IMR-90 (cell line): ENCODE data around the gene USF1. TPM values are rescaled to one million over a fixed set of nuclear protein-coding genes. Genes with fewer than 3 reads are reported as not detected.

ENCODE experiments used
- ATAC-seq: fragments of 200-7000 bp; cut with Tn5 transposase; 2 replicates; pipeline ENCODE4 v1.9.1; 2020; ENCODE audit warnings: low read depth, mild to moderate bottlenecking, moderate library complexity
- BruUV-seq: library from RNA; stranded (reverse); fragments of 400-500 nt; replicated peaks from 2 replicates; lab custom pipeline; 2021; lab: Mats Ljungman, UMichigan
- CTCF ChIA-PET: fragments of 300-600 bp; formaldehyde crosslinking; extraction: SDS; loops from one replicate; lab custom pipeline; 2021; ENCODE audit warnings: antibody characterized with exemption; lab: Yijun Ruan, JAX
- POLR2A ChIA-PET: fragments of 300-600 bp; sonication (Branson Sonifier 250); formaldehyde crosslinking; loops from one replicate; lab custom pipeline; 2022; ENCODE audit warnings: antibody characterized with exemption; ENCODE audit not compliant: unreplicated experiment; lab: Charles Lee
- DNase-seq: peaks from one replicate; pipeline ENCODE4 v3.0.0; 2013
- H2AFZ ChIP-seq: replicated peaks from 2 replicates; pipeline ENCODE3; 2013; ENCODE audit warnings: low read length, mild to moderate bottlenecking; ENCODE audit not compliant: poor library complexity
- H2AK5ac ChIP-seq: 2 replicates; pipeline ENCODE4 v1.6.1; 2013; ENCODE audit warnings: low read depth, low read length, inconsistent platforms
- H2AK9ac ChIP-seq: replicated peaks from 2 replicates; pipeline ENCODE3; 2013; ENCODE audit warnings: mild to moderate bottlenecking, low read depth, low read length, moderate library complexity; ENCODE audit not compliant: poor library complexity
- H2BK120ac ChIP-seq: 2 replicates; pipeline ENCODE4 v1.6.1; 2013; ENCODE audit warnings: low read depth, low read length, inconsistent platforms
- H2BK15ac ChIP-seq: 3 replicates; pipeline ENCODE4 v1.6.1; 2013; ENCODE audit warnings: low read depth, low read length, inconsistent platforms
- H2BK20ac ChIP-seq: 2 replicates; pipeline ENCODE4 v1.6.1; 2013; ENCODE audit warnings: low read depth, mild to moderate bottlenecking, inconsistent platforms, low read length, moderate library complexity
- H2BK5ac ChIP-seq: 2 replicates; pipeline ENCODE4 v1.6.1; 2013; ENCODE audit warnings: mild to moderate bottlenecking, low read depth, low read length, inconsistent platforms; ENCODE audit not compliant: poor library complexity, severe bottlenecking
- H3K14ac ChIP-seq: replicated peaks from 2 replicates; pipeline ENCODE4 v1.6.1; 2013; ENCODE audit warnings: low read depth, low read length, inconsistent platforms
- H3K18ac ChIP-seq: 2 replicates; pipeline ENCODE4 v1.6.1; 2013; ENCODE audit warnings: low read depth, low read length, control low read depth
- H3K23ac ChIP-seq: 2 replicates; pipeline ENCODE4 v1.6.1; 2013; ENCODE audit warnings: low read depth, low read length, inconsistent platforms
- H3K27ac ChIP-seq: 2 replicates; pipeline ENCODE4 v1.5.1; 2013; ENCODE audit warnings: mild to moderate bottlenecking, control low read depth, low read length; ENCODE audit not compliant: insufficient read depth
- H3K27me3 ChIP-seq: 2 replicates; pipeline ENCODE4 v1.6.1; 2013; ENCODE audit warnings: low read length; ENCODE audit not compliant: control insufficient read depth, insufficient read depth
- H3K36me3 ChIP-seq: 2 replicates; pipeline ENCODE4 v1.6.1; 2013; ENCODE audit warnings: low read length, mixed read lengths; ENCODE audit not compliant: control insufficient read depth, insufficient read depth
- H3K4ac ChIP-seq: 2 replicates; pipeline ENCODE4 v1.6.1; 2013; ENCODE audit warnings: low read depth, low read length, inconsistent platforms
- H3K4me1 ChIP-seq: 2 replicates; pipeline ENCODE4 v1.6.1; 2013; ENCODE audit warnings: low read length, mixed read lengths; ENCODE audit not compliant: control insufficient read depth, insufficient read depth
- H3K4me2 ChIP-seq: 2 replicates; pipeline ENCODE4 v1.6.1; 2013; ENCODE audit warnings: low read depth, mild to moderate bottlenecking, control low read depth, low read length, moderate library complexity
- H3K4me3 ChIP-seq: 2 replicates; pipeline ENCODE4 v1.5.1; 2013; ENCODE audit warnings: low read depth, mild to moderate bottlenecking, control low read depth, low read length, moderate library complexity; ENCODE audit not compliant: insufficient read depth
- H3K56ac ChIP-seq: 2 replicates; pipeline ENCODE4 v1.6.1; 2013; ENCODE audit warnings: low read length, inconsistent platforms; ENCODE audit not compliant: insufficient read depth; ENCODE audit errors: extremely low read depth
- H3K79me1 ChIP-seq, 2 experiments: 2 replicates each; pipeline ENCODE4 v1.6.1; 2013; ENCODE audit warnings: low read length in 2 of 2, inconsistent platforms in 1 of 2, low read depth in 1 of 2
- H3K9ac ChIP-seq: 2 replicates; pipeline ENCODE4 v1.6.1; 2013; ENCODE audit warnings: low read depth, low read length, control low read depth
- H3K9me1 ChIP-seq: 2 replicates; pipeline ENCODE4 v1.6.1; 2013; ENCODE audit warnings: low read length, inconsistent platforms; ENCODE audit not compliant: insufficient read depth
- H3K9me3 ChIP-seq: 2 replicates; pipeline ENCODE4 v1.6.1; 2013; ENCODE audit warnings: low read length; ENCODE audit not compliant: control insufficient read depth, insufficient read depth
- H4K20me1 ChIP-seq: 2 replicates; pipeline ENCODE4 v1.6.1; 2013; ENCODE audit warnings: low read length, inconsistent platforms; ENCODE audit not compliant: insufficient read depth
- H4K5ac ChIP-seq: 2 replicates; pipeline ENCODE4 v1.6.1; 2013; ENCODE audit warnings: mild to moderate bottlenecking, low read depth, low read length, control low read depth
- H4K8ac ChIP-seq, 2 experiments: 2 replicates each; pipeline ENCODE4 v1.6.1; 2013; ENCODE audit warnings: low read depth in 2 of 2, low read length in 2 of 2, control low read depth in 1 of 2, inconsistent platforms in 1 of 2
- H4K91ac ChIP-seq: 2 replicates; pipeline ENCODE4 v1.6.1; 2013; ENCODE audit warnings: low read depth, low read length, inconsistent platforms; ENCODE audit not compliant: insufficient read depth
- CTCF ChIP-seq: conservative IDR thresholded peaks from 2 replicates; pipeline ENCODE4 v1.5.1; 2012; ENCODE audit warnings: mild to moderate bottlenecking, low read depth, low read length, improper control_type of control experiment
- MXI1 ChIP-seq: IDR thresholded peaks from 2 replicates; pipeline ENCODE4 v1.6.1; 2012; ENCODE audit warnings: low read depth, mild to moderate bottlenecking, low read length, moderate library complexity, borderline replicate concordance
- POLR2A ChIP-seq: IDR thresholded peaks from 2 replicates; pipeline ENCODE4 v1.6.1; 2012; ENCODE audit warnings: mild to moderate bottlenecking, low read depth, low read length
- WGBS, 2 experiments: methylation state at CpG; one replicate each; pipeline versions ENCODE4 v1.1.5 to v1.1.7; 2013; ENCODE audit warnings: missing lambda C conversion rate in 2 of 2; ENCODE audit not compliant: insufficient read length in 1 of 2; ENCODE audit errors: extremely low coverage in 2 of 2; 5-methylcytosine and 5-hydroxymethylcytosine counted together
- dilution Hi-C: fragments of 300-500 bp; cut with HindIII; formaldehyde crosslinking; loops from one replicate; pipeline ENCODE4 v1.14.3; 2018; ENCODE audit warnings: low sequenced_read_pairs; ENCODE audit not compliant: unreplicated experiment
- in situ Hi-C: fragments of 300-500 bp; cut with MboI; formaldehyde crosslinking; loops from 3 replicates; pipeline ENCODE4 v1.14.3; 2019; ENCODE audit warnings: low sequenced_read_pairs, inconsistent platforms, mixed read lengths
- intact Hi-C: fragments of 100-400 bp; cut with micrococcal nuclease; formaldehyde crosslinking; loops from 2 replicates; pipeline ENCODE4 v1.10.0; 2022
- polyA plus RNA-seq, 3 experiments: library from polyadenylated mRNA; depleted of rRNA; stranded (reverse); fragments of >200 nt; gene quantifications; 2 replicates each; pipeline ENCODE4 v1.2.3, GENCODE V29; 2012; ENCODE audit warnings: low replicate concordance in 1 of 3
- total RNA-seq: library from RNA; depleted of rRNA; stranded (reverse); fragments of >200 nt; gene quantifications from 2 replicates; pipeline ENCODE4 v1.2.3, GENCODE V29; 2012
- TF ChIP-seq, protein P1 (sequence below): fragments of 150-350 bp; IDR thresholded peaks from 2 replicates; pipeline ENCODE4 v1.6.1; 2016; ENCODE audit warnings: low read depth, mild to moderate bottlenecking, low read length, moderate library complexity, borderline replicate concordance

The USF1 gene
- total and polyA plus RNA-seq, 2 of the 4 experiments (the other 2 are of a cell fraction) = 37.1 to 78.9 TPM

GRCh38 chr1:161020509-161021164 is 25.1 kb downstream of the USF1 start, which contains the start of gene F11R:
Gene F11R (minus strand): TSS chr1:161021152. CDS start chr1:161021073, 79 bp downstream.
- no peak within 1 kb of the TSS for H3K56ac ChIP-seq
- WGBS, 2 experiments = 4% methylated on average over 13 of the region's 36 CpGs; no CpG with 5 or more reads in 1 of the 2 experiments
- H2BK15ac ChIP-seq = no peak within 1 kb of the TSS
- no peak within 1 kb of the TSS for H3K4ac ChIP-seq
- no peaks in the 10 kb centered on the region for H3K79me1 ChIP-seq
- peak; percentile 48 for ATAC-seq
- no peak within 1 kb of the TSS for H2AK5ac ChIP-seq
- H3K27me3 ChIP-seq = peaks cover 28% of the 10 kb centered on the region
- no peak for DNase-seq
- no peak within 1 kb of the TSS for H2BK120ac ChIP-seq
- no peaks in the 10 kb centered on the region for H3K36me3 ChIP-seq
- TF ChIP-seq, protein P1, sequence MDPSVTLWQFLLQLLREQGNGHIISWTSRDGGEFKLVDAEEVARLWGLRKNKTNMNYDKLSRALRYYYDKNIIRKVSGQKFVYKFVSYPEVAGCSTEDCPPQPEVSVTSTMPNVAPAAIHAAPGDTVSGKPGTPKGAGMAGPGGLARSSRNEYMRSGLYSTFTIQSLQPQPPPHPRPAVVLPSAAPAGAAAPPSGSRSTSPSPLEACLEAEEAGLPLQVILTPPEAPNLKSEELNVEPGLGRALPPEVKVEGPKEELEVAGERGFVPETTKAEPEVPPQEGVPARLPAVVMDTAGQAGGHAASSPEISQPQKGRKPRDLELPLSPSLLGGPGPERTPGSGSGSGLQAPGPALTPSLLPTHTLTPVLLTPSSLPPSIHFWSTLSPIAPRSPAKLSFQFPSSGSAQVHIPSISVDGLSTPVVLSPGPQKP = no peak
- 0 out of 2 replicates have a peak, but pooled peaks have one; percentile 3 for TF ChIP-seq CTCF
- TF ChIP-seq MXI1 = no peak
- TF ChIP-seq POLR2A = no peak
- H2BK20ac ChIP-seq = no peak within 1 kb of the TSS
- intact Hi-C loops = no loop called here
- dilution Hi-C loops = no loop called here
- no peak within 1 kb of the TSS for H4K5ac ChIP-seq
- POLR2A ChIA-PET = no interaction called here
- H3K23ac ChIP-seq = peak within 1 kb of the TSS; percentile 50; the same call in 1 of the 2 replicates
- H2AFZ ChIP-seq = peak within 1 kb of the TSS; percentile 92
- in situ Hi-C loops = no loop called here
- no peak within 1 kb of the TSS for H3K18ac ChIP-seq
- CTCF ChIA-PET = interaction anchor here (1.3 kb wide), 1 partner anchor 23 kb away, joined by 5 read pairs; no protein-coding TSS in a partner anchor
- H4K8ac ChIP-seq = no peak within 1 kb of the TSS
- H3K27ac ChIP-seq = no peak within 1 kb of the TSS
- H3K4me1 ChIP-seq = peaks cover 3% of the 10 kb centered on the region; the same call in 1 of the 2 replicates
- H3K9me3 ChIP-seq = no peaks in the 10 kb centered on the region
- H2BK5ac ChIP-seq = no peak within 1 kb of the TSS
- no peak within 1 kb of the TSS for H2AK9ac ChIP-seq
- H3K4me2 ChIP-seq = peak within 1 kb of the TSS; percentile 99
- no peak within 1 kb of the TSS for H3K9ac ChIP-seq
- peak within 1 kb of the TSS; percentile 58 for H3K4me3 ChIP-seq
- H4K20me1 ChIP-seq = no peaks in the 10 kb centered on the region
- no TSS peak for BruUV-seq
- peaks cover 6% of the 10 kb centered on the region; the same call in 1 of the 2 replicates for H3K9me1 ChIP-seq
- H3K14ac ChIP-seq = no peak within 1 kb of the TSS
- H4K91ac ChIP-seq = no peak within 1 kb of the TSS; the same call in 1 of the 2 replicates
